ENCODE results near the gene NTM.

NTM gene

DNA sequence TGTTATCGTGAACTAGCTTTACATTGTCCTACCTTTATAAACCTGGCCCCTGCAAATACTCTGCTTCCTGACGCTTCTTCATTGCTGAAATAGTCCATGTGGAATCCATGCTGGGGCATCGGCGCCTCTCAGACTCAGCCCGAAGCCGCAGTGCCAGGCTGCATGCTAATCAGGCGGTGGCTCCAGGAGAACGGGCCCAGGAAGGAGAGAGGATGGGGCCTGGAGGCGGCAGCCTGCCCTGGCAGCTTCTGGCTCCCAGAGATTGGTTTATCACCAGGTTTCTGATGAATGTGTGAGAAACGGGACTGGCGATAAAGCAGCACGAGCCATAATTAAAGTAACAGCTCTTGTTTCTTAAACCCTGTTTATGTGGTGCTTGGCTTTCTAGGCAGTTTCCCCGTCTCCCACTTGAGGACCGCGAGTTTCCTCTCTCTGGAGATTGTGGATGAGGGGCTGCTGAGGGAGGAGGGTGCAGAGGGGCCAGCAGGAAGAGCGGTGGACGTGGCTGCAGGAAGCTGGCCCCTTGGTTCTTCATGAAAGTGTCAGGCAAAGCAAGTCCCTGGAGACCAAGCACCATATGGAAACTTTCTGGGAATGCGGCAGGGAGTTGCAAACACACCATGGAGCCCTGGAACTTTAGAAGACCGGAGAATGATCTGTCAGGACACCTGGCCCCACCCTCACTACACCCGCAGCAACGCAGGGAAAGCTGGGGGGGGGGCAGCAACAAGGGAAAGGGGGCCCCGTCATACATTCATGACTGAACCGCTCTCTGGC, 93.4 kb downstream of the NTM start:
- H3K9ac ChIP-seq (ENCODE audit: low read length in 2 of 2), result no peak overlapping the region
- no peaks in the 10 kb centered on the region for H3K4me1 ChIP-seq (ENCODE audit: control insufficient read depth, insufficient read depth, low read length)

DNA sequence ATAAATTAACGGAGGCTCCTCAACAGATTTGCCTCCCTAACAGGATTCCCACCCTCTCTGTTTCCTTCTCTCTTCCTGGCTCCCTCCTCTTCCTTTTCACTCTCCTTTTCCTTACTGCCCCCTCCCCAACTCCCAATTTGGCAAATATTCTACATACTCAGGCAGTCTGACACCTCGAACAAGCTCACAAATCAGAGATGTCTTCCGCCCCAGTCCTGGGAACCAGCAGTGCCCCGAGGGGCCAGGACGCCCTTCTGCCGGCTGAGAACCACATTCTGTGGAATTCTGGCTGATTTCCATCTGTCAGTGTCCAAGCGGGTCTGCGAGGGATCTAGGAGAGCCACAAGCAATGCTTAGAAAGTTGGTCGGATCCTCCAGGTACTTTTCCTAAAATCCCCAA, 94.0 kb downstream of the NTM start:
- no peak overlapping the region for H3K27ac ChIP-seq (ENCODE audit: low read length)
- no peaks in the 10 kb centered on the region for H3K4me1 ChIP-seq (ENCODE audit: control insufficient read depth, insufficient read depth, low read length)
- no peaks in the 10 kb centered on the region for H3K9me3 ChIP-seq (ENCODE audit: control insufficient read depth in 2 of 2, low read length in 2 of 2)
- no peak overlapping the region for H3K9ac ChIP-seq (ENCODE audit: low read length in 2 of 2)
- H3K27me3 ChIP-seq (ENCODE audit: control insufficient read depth in 1 of 2, insufficient read depth in 2 of 2, low read length in 2 of 2), result peaks cover 0 to 12% of the 10 kb centered on the region in 2 donors
- no peak overlapping the region for H3K4me3 ChIP-seq (ENCODE audit: low read length in 2 of 2)
- H3K36me3 ChIP-seq (ENCODE audit: control insufficient read depth in 2 of 2, insufficient read depth in 2 of 2, low read length in 2 of 2), result no peaks in the 10 kb centered on the region

More for the DNA sequence above, 93.4 kb downstream of the NTM start:
- Histone ChIP-seq H3K27ac (ENCODE audit: low read length) (no peak overlapping the region), H3K36me3 (ENCODE audit: control insufficient read depth in 2 of 2, insufficient read depth in 2 of 2, low read length in 2 of 2) (no peaks in the 10 kb centered on the region), H3K27me3 (ENCODE audit: control insufficient read depth in 1 of 2, insufficient read depth in 2 of 2, low read length in 2 of 2) (peaks cover 0 to 12% of the 10 kb centered on the region in 2 donors), H3K9me3 (ENCODE audit: control insufficient read depth in 2 of 2, low read length in 2 of 2) (no peaks in the 10 kb centered on the region), H3K4me3 (ENCODE audit: low read length in 2 of 2) (no peak overlapping the region)

DNA sequence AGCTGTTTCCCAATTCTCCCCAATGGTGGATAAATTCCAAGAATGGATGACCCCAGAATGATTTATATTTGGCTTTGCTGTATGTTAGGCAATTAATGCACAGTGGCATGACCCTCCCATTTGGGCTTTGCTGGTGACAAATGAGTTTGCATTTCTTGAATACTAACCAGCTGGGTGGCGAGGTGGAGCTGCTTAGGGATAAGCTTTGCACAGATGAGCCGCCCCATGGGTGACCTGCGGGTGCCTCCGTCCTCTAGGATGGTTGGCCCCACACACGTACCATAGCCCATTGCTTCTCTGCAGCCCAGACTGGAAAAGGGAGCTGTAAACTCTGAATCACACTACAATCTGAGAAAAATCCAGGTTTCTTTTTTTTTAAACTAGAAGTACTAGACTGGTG, 94.6 kb downstream of the NTM start:
- Histone ChIP-seq H3K27ac (ENCODE audit: low read length) (no peak overlapping the region), H3K4me1 (ENCODE audit: control insufficient read depth, insufficient read depth, low read length) (no peaks in the 10 kb centered on the region), H3K9ac (ENCODE audit: low read length in 2 of 2) (no peak overlapping the region), H3K27me3 (ENCODE audit: control insufficient read depth in 1 of 2, insufficient read depth in 2 of 2, low read length in 2 of 2) (peaks cover 0 to 12% of the 10 kb centered on the region in 2 donors), H3K36me3 (ENCODE audit: control insufficient read depth in 2 of 2, insufficient read depth in 2 of 2, low read length in 2 of 2) (no peaks in the 10 kb centered on the region), H3K9me3 (ENCODE audit: control insufficient read depth in 2 of 2, low read length in 2 of 2) (no peaks in the 10 kb centered on the region), H3K4me3 (ENCODE audit: low read length in 2 of 2) (no peak overlapping the region)

DNA sequence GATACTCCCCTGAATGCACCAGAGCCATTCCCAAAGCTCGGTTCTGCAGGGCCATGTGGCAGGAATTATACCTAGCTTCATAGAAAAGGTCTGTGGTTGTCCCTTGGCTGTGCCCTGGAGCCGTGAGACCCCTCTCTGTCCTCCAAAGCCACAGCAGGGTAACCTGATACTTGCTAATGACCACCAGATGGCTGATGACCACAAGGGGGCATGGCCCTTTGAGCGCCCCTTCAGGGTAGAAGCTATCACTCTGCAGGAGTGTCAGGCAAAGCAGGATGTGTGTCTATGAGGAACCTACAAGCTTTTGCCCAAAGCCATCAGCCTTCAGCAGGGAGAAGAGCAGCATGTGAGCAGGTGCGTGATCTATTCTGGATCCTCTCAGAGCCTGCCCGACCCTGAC, 95.3 kb downstream of the NTM start:
- H3K9me3 ChIP-seq (ENCODE audit: control insufficient read depth in 2 of 2, low read length in 2 of 2), result no peaks in the 10 kb centered on the region
- no peak overlapping the region for H3K9ac ChIP-seq (ENCODE audit: low read length in 2 of 2)
- H3K27ac ChIP-seq (ENCODE audit: low read length), result no peak overlapping the region
- no peaks in the 10 kb centered on the region for H3K36me3 ChIP-seq (ENCODE audit: control insufficient read depth in 2 of 2, insufficient read depth in 2 of 2, low read length in 2 of 2)
- no peak overlapping the region for H3K4me3 ChIP-seq (ENCODE audit: low read length in 2 of 2)
- peaks cover 0 to 14% of the 10 kb centered on the region in 2 donors for H3K27me3 ChIP-seq (ENCODE audit: control insufficient read depth in 1 of 2, insufficient read depth in 2 of 2, low read length in 2 of 2)
- H3K4me1 ChIP-seq (ENCODE audit: control insufficient read depth, insufficient read depth, low read length), result no peaks in the 10 kb centered on the region

DNA sequence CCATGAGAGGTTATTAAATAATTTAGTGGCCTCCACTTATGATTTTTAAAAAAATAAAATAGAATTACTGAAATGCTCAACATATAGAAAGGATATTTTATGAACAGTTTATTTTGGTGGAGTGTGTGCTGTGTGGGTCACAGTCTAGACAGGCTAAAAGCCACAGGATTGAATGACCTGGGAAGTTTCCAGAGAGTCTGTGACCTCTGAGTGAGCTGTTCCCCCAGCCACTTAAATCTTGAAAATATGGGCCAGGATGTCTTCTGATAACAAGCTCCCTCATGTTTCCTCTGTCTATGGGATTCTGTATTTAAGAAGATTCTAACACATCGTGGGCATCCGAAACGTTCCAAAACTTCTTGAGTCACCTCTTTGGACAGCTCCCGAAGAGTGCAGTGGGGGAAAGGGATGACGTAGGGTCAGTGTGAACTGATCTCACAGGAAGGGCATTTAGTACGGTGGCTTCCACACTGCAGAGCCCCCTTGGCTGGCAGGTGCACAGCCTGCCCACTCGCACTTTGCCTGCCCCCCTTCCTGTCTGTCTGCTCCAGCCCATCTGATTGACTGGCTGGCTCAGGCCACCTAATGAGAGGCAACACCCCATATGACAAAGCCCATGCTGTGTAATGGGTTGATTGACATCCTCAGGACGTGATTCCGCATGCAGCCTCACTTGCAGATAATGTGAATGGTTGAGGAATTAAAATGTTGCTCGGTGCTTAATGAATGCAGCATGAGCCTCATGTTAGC, 97.4 kb downstream of the NTM start:
- Histone ChIP-seq H3K27ac (ENCODE audit: low read length) (no peak overlapping the region), H3K4me1 (ENCODE audit: control insufficient read depth, insufficient read depth, low read length) (no peaks in the 10 kb centered on the region), H3K27me3 (ENCODE audit: control insufficient read depth in 1 of 2, insufficient read depth in 2 of 2, low read length in 2 of 2) (peaks cover 0 to 14% of the 10 kb centered on the region in 2 donors), H3K4me3 (ENCODE audit: low read length in 2 of 2) (no peak overlapping the region), H3K36me3 (ENCODE audit: control insufficient read depth in 2 of 2, insufficient read depth in 2 of 2, low read length in 2 of 2) (no peaks in the 10 kb centered on the region), H3K9me3 (ENCODE audit: control insufficient read depth in 2 of 2, low read length in 2 of 2) (no peaks in the 10 kb centered on the region), H3K9ac (ENCODE audit: low read length in 2 of 2) (no peak overlapping the region)

- H3K9me3 ChIP-seq (ENCODE audit: control insufficient read depth in 2 of 2, low read length in 2 of 2), result no peaks in the 10 kb centered on the region
- H3K27me3 ChIP-seq (ENCODE audit: control insufficient read depth in 1 of 2, insufficient read depth in 2 of 2, low read length in 2 of 2), result peaks cover 0 to 14% of the 10 kb centered on the region in 2 donors
- H3K9ac ChIP-seq (ENCODE audit: low read length in 2 of 2), result no peak overlapping the region
- H3K27ac ChIP-seq (ENCODE audit: low read length), result no peak overlapping the region
- no peaks in the 10 kb centered on the region for H3K36me3 ChIP-seq (ENCODE audit: control insufficient read depth in 2 of 2, insufficient read depth in 2 of 2, low read length in 2 of 2)
- H3K4me3 ChIP-seq (ENCODE audit: low read length in 2 of 2), result no peak overlapping the region
- no peaks in the 10 kb centered on the region for H3K4me1 ChIP-seq (ENCODE audit: control insufficient read depth, insufficient read depth, low read length)
Measured at GRCh38 chr11:131468565-131468964, 98.2 kb downstream of the NTM start.

GRCh38 chr11:131470216-131470925, 100.0 kb downstream of the NTM start:
- peaks cover 0 to 9% of the 10 kb centered on the region in 2 donors for H3K27me3 ChIP-seq (ENCODE audit: control insufficient read depth in 1 of 2, insufficient read depth in 2 of 2, low read length in 2 of 2)
- H3K4me1 ChIP-seq (ENCODE audit: control insufficient read depth, insufficient read depth, low read length), result no peaks in the 10 kb centered on the region
- H3K4me3 ChIP-seq (ENCODE audit: low read length in 2 of 2), result no peak overlapping the region
- H3K36me3 ChIP-seq (ENCODE audit: control insufficient read depth in 2 of 2, insufficient read depth in 2 of 2, low read length in 2 of 2), result no peaks in the 10 kb centered on the region
- H3K9me3 ChIP-seq (ENCODE audit: control insufficient read depth in 2 of 2, low read length in 2 of 2), result no peaks in the 10 kb centered on the region
- H3K27ac ChIP-seq (ENCODE audit: low read length), result no peak overlapping the region
- no peak overlapping the region for H3K9ac ChIP-seq (ENCODE audit: low read length in 2 of 2)

GRCh38 chr11:131471976-131472375, 101.6 kb downstream of the NTM start:
- Histone ChIP-seq H3K9ac (ENCODE audit: low read length in 2 of 2) (no peak overlapping the region), H3K9me3 (ENCODE audit: control insufficient read depth in 2 of 2, low read length in 2 of 2) (no peaks in the 10 kb centered on the region), H3K4me1 (ENCODE audit: control insufficient read depth, insufficient read depth, low read length) (no peaks in the 10 kb centered on the region), H3K27me3 (ENCODE audit: control insufficient read depth in 1 of 2, insufficient read depth in 2 of 2, low read length in 2 of 2) (peaks cover 0 to 5% of the 10 kb centered on the region in 2 donors), H3K36me3 (ENCODE audit: control insufficient read depth in 2 of 2, insufficient read depth in 2 of 2, low read length in 2 of 2) (no peaks in the 10 kb centered on the region), H3K4me3 (ENCODE audit: low read length in 2 of 2) (no peak overlapping the region), H3K27ac (ENCODE audit: low read length) (no peak overlapping the region)

DNA sequence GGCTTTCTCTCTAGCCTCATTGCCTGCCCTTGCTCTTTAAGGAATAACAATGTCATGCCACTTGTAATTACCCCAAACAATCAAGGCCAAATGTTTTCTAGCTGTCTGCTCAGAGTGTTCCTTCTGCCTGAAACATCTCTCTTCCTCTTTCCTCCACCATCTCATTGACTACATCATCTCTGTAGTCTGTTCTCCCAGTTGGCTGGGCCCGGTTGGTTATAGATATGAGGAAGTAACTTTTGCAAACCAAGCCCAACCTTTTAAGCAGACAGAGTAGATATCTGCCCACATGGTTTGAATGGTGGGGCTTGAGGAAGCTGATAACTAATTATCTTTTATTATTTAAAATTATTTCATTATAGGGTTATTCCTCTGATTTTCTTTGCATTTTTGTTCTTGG, 104.5 kb downstream of the NTM start:
- H3K4me3 ChIP-seq (ENCODE audit: low read length in 2 of 2), result no peak overlapping the region
- no peaks in the 10 kb centered on the region for H3K9me3 ChIP-seq (ENCODE audit: control insufficient read depth in 2 of 2, low read length in 2 of 2)
- no peak overlapping the region for H3K27ac ChIP-seq (ENCODE audit: low read length)
- no peaks in the 10 kb centered on the region for H3K4me1 ChIP-seq (ENCODE audit: control insufficient read depth, insufficient read depth, low read length)
- no peaks in the 10 kb centered on the region for H3K36me3 ChIP-seq (ENCODE audit: control insufficient read depth in 2 of 2, insufficient read depth in 2 of 2, low read length in 2 of 2)
- peaks cover 0 to 2% of the 10 kb centered on the region in 2 donors for H3K27me3 ChIP-seq (ENCODE audit: control insufficient read depth in 1 of 2, insufficient read depth in 2 of 2, low read length in 2 of 2)
- H3K9ac ChIP-seq (ENCODE audit: low read length in 2 of 2), result no peak overlapping the region

- no peaks in the 10 kb centered on the region for H3K9me3 ChIP-seq (ENCODE audit: control insufficient read depth in 2 of 2, low read length in 2 of 2)
- no peak overlapping the region for H3K4me3 ChIP-seq (ENCODE audit: low read length in 2 of 2)
- H3K9ac ChIP-seq (ENCODE audit: low read length in 2 of 2), result no peak overlapping the region
- H3K27ac ChIP-seq (ENCODE audit: low read length), result no peak overlapping the region
- H3K27me3 ChIP-seq (ENCODE audit: control insufficient read depth in 1 of 2, insufficient read depth in 2 of 2, low read length in 2 of 2), result no peaks in the 10 kb centered on the region
- no peaks in the 10 kb centered on the region for H3K4me1 ChIP-seq (ENCODE audit: control insufficient read depth, insufficient read depth, low read length)
- H3K36me3 ChIP-seq (ENCODE audit: control insufficient read depth in 2 of 2, insufficient read depth in 2 of 2, low read length in 2 of 2), result no peaks in the 10 kb centered on the region
Measured at GRCh38 chr11:131476266-131476665, 105.9 kb downstream of the NTM start.
